Measurements from ENCODE around the gene PDCD10.

DNA sequence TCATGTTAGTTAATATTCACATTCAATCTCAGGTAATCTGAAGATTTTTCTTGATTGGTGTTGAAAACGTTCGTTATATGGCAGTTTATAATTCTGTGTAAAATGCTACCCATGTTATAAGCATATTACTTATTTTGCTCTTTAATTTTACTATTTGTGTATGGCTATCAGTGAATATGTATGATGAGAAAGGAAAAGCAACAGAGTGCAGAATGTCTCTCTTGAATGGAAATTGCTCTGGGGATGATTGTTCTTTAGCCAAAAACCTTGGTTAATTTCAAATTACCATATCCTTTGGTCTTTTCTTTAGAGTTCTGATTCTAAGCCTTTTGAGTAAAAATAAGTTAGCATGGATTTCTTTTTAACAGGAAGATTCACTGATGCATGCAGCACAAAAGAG is 3.3 kb upstream of the PDCD10 start:
- no peak for TF ChIP-seq CTCF (IDR thresholded peaks at IDR 0.05; ENCODE audit: insufficient read depth, low read length)
- TF ChIP-seq POLR2AphosphoS5 (IDR thresholded peaks at IDR 0.05; ENCODE audit: low read depth), result no peak
- no peak for TF ChIP-seq SPI1 (IDR thresholded peaks at IDR 0.05; ENCODE audit: borderline replicate concordance, low read depth)

Data from HL-60 (cell line).